ENCODE data around the gene DCST1. TPM values are rescaled to one million over a fixed set of nuclear protein-coding genes. Genes with fewer than 3 reads are reported as not detected.

The DCST1 gene
- total RNA-seq, 1 experiment from 2014 or later: not detected

GRCh38 chr1:155019377-155020245, 14.0 kb upstream of the DCST1 start:
- H3K4me3 ChIP-seq (ENCODE audit: low read depth, low read length, poor library complexity, severe bottlenecking): no peak overlapping the region
- TF ChIP-seq EZH2 (IDR thresholded peaks at IDR 0.05; ENCODE audit: borderline replicate concordance, low read depth, low read length, poor library complexity, severe bottlenecking): no peak
- TF ChIP-seq, protein P1, sequence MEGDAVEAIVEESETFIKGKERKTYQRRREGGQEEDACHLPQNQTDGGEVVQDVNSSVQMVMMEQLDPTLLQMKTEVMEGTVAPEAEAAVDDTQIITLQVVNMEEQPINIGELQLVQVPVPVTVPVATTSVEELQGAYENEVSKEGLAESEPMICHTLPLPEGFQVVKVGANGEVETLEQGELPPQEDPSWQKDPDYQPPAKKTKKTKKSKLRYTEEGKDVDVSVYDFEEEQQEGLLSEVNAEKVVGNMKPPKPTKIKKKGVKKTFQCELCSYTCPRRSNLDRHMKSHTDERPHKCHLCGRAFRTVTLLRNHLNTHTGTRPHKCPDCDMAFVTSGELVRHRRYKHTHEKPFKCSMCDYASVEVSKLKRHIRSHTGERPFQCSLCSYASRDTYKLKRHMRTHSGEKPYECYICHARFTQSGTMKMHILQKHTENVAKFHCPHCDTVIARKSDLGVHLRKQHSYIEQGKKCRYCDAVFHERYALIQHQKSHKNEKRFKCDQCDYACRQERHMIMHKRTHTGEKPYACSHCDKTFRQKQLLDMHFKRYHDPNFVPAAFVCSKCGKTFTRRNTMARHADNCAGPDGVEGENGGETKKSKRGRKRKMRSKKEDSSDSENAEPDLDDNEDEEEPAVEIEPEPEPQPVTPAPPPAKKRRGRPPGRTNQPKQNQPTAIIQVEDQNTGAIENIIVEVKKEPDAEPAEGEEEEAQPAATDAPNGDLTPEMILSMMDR (conservative IDR thresholded peaks at IDR 0.05; ENCODE audit: low read depth, low read length): no peak
- peaks cover 13% of the 10 kb centered on the region for H3K36me3 ChIP-seq (ENCODE audit: insufficient read depth, low read length, poor library complexity, severe bottlenecking)
- peaks cover 13% of the 10 kb centered on the region for H3K4me1 ChIP-seq (ENCODE audit: insufficient read depth, low read length, poor library complexity, severe bottlenecking)
- H3K27ac ChIP-seq (ENCODE audit: low read depth, low read length, poor library complexity, severe bottlenecking): no peak overlapping the region
- intact Hi-C loops (cut with micrococcal nuclease; ENCODE audit: unreplicated experiment): no loop called here
- ChIA-PET CTCF (interaction anchor here (0.6 kb wide), 1 partner anchor 15 kb away, joined by 9 read pairs; no protein-coding TSS in a partner anchor), POLR2A (ENCODE audit: low non-redundant PET) (no interaction called here)
- DNase-seq (ENCODE audit: low spot score): no peak
- no peaks in the 10 kb centered on the region for H3K9me3 ChIP-seq (ENCODE audit: low read depth, low read length, poor library complexity, severe bottlenecking)
- no peaks in the 10 kb centered on the region for H3K27me3 ChIP-seq (replicated peaks; ENCODE audit: insufficient read depth, low read depth, low read length, poor library complexity)
- BruUV-seq (replicated peaks): no TSS peak

DNA sequence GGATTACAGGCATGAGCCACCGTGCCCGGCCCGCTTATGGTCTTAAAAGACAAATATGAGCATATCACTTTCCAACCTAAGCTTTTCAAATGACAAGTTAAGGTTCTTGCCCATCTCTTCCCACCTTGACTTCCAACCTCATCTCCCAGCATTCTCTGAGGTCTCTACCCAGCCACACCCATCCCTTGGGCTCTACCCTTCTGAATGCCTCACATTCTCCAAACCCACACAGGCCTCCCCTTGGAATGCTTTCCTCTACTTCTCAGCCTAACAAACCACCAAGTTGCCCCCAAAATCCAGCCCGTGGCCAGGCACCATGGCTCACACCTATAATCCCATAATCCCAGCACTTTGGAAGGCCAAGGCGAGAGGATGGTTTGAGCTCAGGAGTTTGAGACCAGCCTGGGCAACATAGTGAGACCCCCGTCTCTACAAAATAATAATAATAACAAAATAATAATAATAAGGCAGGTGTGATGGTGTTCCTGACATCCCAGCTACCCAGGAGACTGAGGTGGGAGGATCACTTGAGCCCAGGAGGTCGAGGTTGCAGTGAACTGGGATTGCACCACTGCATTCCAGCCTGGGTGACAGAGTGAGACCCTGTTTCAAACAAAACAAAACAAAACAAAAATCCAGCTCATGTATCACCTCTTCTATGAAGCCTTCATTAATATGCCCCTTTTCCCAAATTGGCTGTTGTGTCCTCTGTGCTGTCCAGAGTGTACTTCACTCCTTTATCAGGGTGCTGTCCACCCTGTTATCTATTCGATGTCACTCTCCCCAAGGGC, 11.3 kb upstream of the DCST1 start:
- H3K36me3 ChIP-seq (ENCODE audit: insufficient read depth, low read length, poor library complexity, severe bottlenecking): no peaks in the 10 kb centered on the region
- DNase-seq (ENCODE audit: low spot score): no peak
- ChIA-PET POLR2A (ENCODE audit: low non-redundant PET) (no interaction called here), CTCF (no interaction called here)
- TF ChIP-seq, protein P1 (conservative IDR thresholded peaks at IDR 0.05; ENCODE audit: low read depth, low read length): no peak
- TF ChIP-seq EZH2 (IDR thresholded peaks at IDR 0.05; ENCODE audit: borderline replicate concordance, low read depth, low read length, poor library complexity, severe bottlenecking): no peak
- H3K9me3 ChIP-seq (ENCODE audit: low read depth, low read length, poor library complexity, severe bottlenecking): no peaks in the 10 kb centered on the region
- H3K27me3 ChIP-seq (replicated peaks; ENCODE audit: insufficient read depth, low read depth, low read length, poor library complexity): no peaks in the 10 kb centered on the region
- no peak overlapping the region for H3K4me3 ChIP-seq (ENCODE audit: low read depth, low read length, poor library complexity, severe bottlenecking)
- intact Hi-C loops (cut with micrococcal nuclease; ENCODE audit: unreplicated experiment): no loop called here
- H3K27ac ChIP-seq (ENCODE audit: low read depth, low read length, poor library complexity, severe bottlenecking): no peak overlapping the region
- no TSS peak for BruUV-seq (replicated peaks)
- peaks cover 6% of the 10 kb centered on the region for H3K4me1 ChIP-seq (ENCODE audit: insufficient read depth, low read length, poor library complexity, severe bottlenecking)

- Histone ChIP-seq H3K36me3 (ENCODE audit: insufficient read depth, low read length, poor library complexity, severe bottlenecking) (no peaks in the 10 kb centered on the region), H3K4me3 (ENCODE audit: low read depth, low read length, poor library complexity, severe bottlenecking) (no peak overlapping the region), H3K4me1 (ENCODE audit: insufficient read depth, low read length, poor library complexity, severe bottlenecking) (peaks cover 2% of the 10 kb centered on the region), H3K27ac (ENCODE audit: low read depth, low read length, poor library complexity, severe bottlenecking) (no peak overlapping the region), H3K27me3 (replicated peaks; ENCODE audit: insufficient read depth, low read depth, low read length, poor library complexity) (no peaks in the 10 kb centered on the region), H3K9me3 (ENCODE audit: low read depth, low read length, poor library complexity, severe bottlenecking) (no peaks in the 10 kb centered on the region)
- no peak for DNase-seq (ENCODE audit: low spot score)
- POLR2A ChIA-PET (ENCODE audit: low non-redundant PET): interaction anchor here (0.6 kb wide), 1 partner anchor 26 kb away, joined by 4 read pairs; no protein-coding TSS in a partner anchor
- CTCF ChIA-PET: no interaction called here
- TF ChIP-seq, protein P1 (conservative IDR thresholded peaks at IDR 0.05; ENCODE audit: low read depth, low read length): no peak
- no peak for TF ChIP-seq EZH2 (IDR thresholded peaks at IDR 0.05; ENCODE audit: borderline replicate concordance, low read depth, low read length, poor library complexity, severe bottlenecking)
- intact Hi-C loops (cut with micrococcal nuclease; ENCODE audit: unreplicated experiment): no loop called here
- no TSS peak for BruUV-seq (replicated peaks)
Measured at GRCh38 chr1:155022927-155023236, 10.7 kb upstream of the DCST1 start.
